ENCODE data around the gene ARRDC5.
"Not testable (repeated sequence)": the region's sequence is repeated elsewhere in the genome, so short reads cannot be mapped to it uniquely, and the experiment has no call there.

DNA sequence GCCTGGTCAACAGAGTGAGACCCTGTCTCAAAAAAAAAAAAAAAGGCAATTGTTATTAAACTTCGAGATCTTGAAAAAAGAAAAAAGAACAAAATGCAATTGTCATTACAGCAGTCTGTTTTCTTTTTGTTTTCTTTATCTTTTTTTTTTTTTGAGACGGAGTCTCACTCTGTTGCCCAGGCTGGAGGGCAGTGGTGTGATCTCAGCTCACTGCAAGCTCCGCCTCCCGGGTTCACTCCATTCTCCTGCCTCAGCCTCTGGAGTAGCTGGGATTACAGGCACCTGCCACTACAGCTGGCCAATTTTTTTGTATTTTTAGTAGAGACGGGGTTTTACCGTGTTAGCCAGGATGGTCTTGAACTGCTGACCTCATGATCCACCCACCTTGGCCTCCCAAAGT is 19.8 kb downstream of the ARRDC5 start:
- TF ChIP-seq CTCF (IDR thresholded peaks at IDR 0.05; ENCODE audit: insufficient read depth, low read depth, low read length); EZH2 (IDR thresholded peaks at IDR 0.05; ENCODE audit: insufficient read depth, low read length): not testable (repeated sequence)

All from astrocyte (in vitro differentiated cells and primary cell).